ENCODE data around the gene SLC39A11. TPM values are rescaled to one million over a fixed set of nuclear protein-coding genes. Genes with fewer than 3 reads are reported as not detected.

SLC39A11 gene
- total RNA-seq, 1 donor from 2014 or later, result 16.3 TPM

DNA sequence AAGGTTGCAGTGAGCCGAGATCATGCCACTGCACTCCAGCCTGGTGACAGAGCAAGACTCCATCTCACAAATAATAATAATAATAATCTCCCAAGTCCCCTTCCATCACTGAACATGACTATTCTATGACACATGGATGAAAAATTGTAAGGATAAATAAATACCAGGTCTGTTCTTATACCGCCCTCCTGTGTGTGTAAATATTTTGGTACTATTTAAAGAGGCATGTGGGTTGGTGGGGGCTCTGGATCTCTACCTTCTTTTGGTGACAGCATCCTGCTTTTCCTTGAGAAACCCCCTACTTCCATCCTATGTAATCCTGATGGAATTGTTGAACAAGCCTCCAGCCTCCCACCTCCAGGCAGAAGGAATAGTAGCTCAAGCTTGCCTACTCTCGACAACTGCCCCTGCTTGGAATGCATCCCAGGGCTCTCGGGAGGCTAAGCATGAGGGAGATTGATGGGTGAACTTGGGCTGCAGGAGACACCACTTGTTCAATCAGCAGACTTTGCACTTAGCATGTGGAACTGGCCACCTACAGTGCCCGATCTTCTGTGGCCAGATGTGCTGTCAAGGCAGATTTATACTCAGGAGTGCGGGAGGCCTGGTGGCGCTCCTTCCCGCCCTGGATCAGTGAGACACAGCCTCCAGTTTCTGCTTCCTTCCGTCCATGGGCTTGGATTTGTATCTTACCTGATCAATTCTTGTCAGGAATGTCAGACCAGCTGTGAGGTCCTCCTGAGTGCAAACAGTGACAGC, 287.4 kb downstream of the SLC39A11 start:
- no peak for DNase-seq
- Mint-ChIP-seq H3K36me3 (ENCODE audit: unreplicated experiment) (peaks cover 21% of the 10 kb centered on the region), H3K4me1 (ENCODE audit: low read depth, unreplicated experiment) (no peaks in the 10 kb centered on the region), H3K27me3 (ENCODE audit: unreplicated experiment) (no peaks in the 10 kb centered on the region), H3K4me3 (ENCODE audit: unreplicated experiment) (no peak overlapping the region), H3K9me3 (ENCODE audit: unreplicated experiment) (peaks cover 6% of the 10 kb centered on the region), H3K27ac (ENCODE audit: unreplicated experiment) (no peak overlapping the region)
- TF ChIP-seq, protein P1, sequence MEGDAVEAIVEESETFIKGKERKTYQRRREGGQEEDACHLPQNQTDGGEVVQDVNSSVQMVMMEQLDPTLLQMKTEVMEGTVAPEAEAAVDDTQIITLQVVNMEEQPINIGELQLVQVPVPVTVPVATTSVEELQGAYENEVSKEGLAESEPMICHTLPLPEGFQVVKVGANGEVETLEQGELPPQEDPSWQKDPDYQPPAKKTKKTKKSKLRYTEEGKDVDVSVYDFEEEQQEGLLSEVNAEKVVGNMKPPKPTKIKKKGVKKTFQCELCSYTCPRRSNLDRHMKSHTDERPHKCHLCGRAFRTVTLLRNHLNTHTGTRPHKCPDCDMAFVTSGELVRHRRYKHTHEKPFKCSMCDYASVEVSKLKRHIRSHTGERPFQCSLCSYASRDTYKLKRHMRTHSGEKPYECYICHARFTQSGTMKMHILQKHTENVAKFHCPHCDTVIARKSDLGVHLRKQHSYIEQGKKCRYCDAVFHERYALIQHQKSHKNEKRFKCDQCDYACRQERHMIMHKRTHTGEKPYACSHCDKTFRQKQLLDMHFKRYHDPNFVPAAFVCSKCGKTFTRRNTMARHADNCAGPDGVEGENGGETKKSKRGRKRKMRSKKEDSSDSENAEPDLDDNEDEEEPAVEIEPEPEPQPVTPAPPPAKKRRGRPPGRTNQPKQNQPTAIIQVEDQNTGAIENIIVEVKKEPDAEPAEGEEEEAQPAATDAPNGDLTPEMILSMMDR (IDR thresholded peaks at IDR 0.05; ENCODE audit: partially characterized antibody, unreplicated experiment), result no peak

DNA sequence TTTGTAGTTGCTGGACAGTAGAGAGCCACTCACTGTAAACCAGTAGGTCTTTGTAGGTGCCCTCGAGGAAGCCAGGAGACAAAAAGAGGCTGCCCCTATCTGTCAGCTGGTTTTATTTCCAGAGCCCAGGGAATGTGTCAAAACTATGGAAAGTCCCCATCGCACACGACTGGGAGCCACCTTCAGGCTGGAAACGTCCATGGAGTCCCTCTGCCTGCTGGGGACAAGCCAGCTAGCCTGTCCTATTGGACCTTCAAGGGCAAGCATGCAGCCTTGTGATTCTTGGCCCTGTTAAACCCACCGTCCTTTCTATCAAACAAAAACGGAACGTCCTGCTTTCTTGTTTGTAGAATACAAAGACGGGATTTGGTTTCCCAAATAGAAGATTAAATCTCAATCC, 289.8 kb downstream of the SLC39A11 start:
- no peak overlapping the region for H3K4me3 Mint-ChIP-seq (ENCODE audit: unreplicated experiment)
- no peaks in the 10 kb centered on the region for H3K4me1 Mint-ChIP-seq (ENCODE audit: low read depth, unreplicated experiment)
- no peaks in the 10 kb centered on the region for H3K27me3 Mint-ChIP-seq (ENCODE audit: unreplicated experiment)
- TF ChIP-seq, protein P1 (IDR thresholded peaks at IDR 0.05; ENCODE audit: partially characterized antibody, unreplicated experiment), result no peak
- no peak for DNase-seq
- peaks cover 16% of the 10 kb centered on the region for H3K9me3 Mint-ChIP-seq (ENCODE audit: unreplicated experiment)
- H3K36me3 Mint-ChIP-seq (ENCODE audit: unreplicated experiment), result peaks cover 29% of the 10 kb centered on the region
- H3K27ac Mint-ChIP-seq (ENCODE audit: unreplicated experiment), result no peak overlapping the region

DNA sequence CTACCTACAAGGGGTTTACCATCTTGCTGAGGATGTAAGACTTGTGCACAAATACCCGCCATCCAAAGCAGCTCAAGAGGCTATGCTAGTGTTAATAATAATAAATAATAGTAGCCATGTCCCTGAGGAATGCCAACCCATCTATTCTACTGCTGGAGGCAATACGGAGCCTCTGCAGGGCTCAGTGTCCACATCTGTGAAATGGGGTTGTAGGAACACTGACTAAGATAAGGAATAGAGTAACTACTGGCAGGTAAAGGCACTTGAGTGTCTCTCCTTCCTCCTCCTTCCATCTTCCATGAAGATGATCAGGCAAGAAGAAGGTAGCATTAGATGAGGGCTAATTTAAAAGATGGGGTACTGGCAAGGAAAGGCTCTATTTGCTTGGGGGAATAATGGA, 295.3 kb downstream of the SLC39A11 start:
- TF ChIP-seq, protein P1 (IDR thresholded peaks at IDR 0.05; ENCODE audit: partially characterized antibody, unreplicated experiment), result no peak
- Mint-ChIP-seq H3K4me3 (ENCODE audit: unreplicated experiment) (no peak overlapping the region), H3K27me3 (ENCODE audit: unreplicated experiment) (no peaks in the 10 kb centered on the region), H3K4me1 (ENCODE audit: low read depth, unreplicated experiment) (no peaks in the 10 kb centered on the region), H3K36me3 (ENCODE audit: unreplicated experiment) (peaks cover 68% of the 10 kb centered on the region), H3K27ac (ENCODE audit: unreplicated experiment) (no peak overlapping the region), H3K9me3 (ENCODE audit: unreplicated experiment) (peaks cover 18% of the 10 kb centered on the region)
- DNase-seq, result no peak

DNA sequence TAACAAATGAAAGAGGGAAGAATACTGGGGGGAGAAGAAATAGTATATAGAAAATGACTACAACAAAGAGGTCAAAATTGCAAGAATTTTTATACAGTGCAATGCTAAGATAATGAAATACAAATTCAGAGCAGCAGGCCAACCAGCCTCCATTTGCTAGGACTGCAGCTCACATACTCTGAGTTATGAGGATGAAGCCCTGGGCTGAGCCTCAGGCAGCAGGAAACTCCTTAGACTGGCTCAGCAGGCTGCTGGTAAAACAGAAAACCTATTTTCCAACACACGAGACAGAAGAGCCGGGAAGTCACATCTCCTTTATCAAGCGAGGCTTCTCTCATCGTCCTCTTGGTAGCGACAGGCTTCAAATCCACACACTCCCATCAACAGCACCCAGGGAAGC, 296.5 kb downstream of the SLC39A11 start:
- H3K9me3 Mint-ChIP-seq (ENCODE audit: unreplicated experiment), result peaks cover 18% of the 10 kb centered on the region
- H3K27me3 Mint-ChIP-seq (ENCODE audit: unreplicated experiment), result peaks cover 2% of the 10 kb centered on the region
- DNase-seq, result no peak
- no peak overlapping the region for H3K4me3 Mint-ChIP-seq (ENCODE audit: unreplicated experiment)
- no peaks in the 10 kb centered on the region for H3K4me1 Mint-ChIP-seq (ENCODE audit: low read depth, unreplicated experiment)
- H3K27ac Mint-ChIP-seq (ENCODE audit: unreplicated experiment), result no peak overlapping the region
- H3K36me3 Mint-ChIP-seq (ENCODE audit: unreplicated experiment), result peaks cover 74% of the 10 kb centered on the region
- TF ChIP-seq, protein P1 (IDR thresholded peaks at IDR 0.05; ENCODE audit: partially characterized antibody, unreplicated experiment), result no peak

DNA sequence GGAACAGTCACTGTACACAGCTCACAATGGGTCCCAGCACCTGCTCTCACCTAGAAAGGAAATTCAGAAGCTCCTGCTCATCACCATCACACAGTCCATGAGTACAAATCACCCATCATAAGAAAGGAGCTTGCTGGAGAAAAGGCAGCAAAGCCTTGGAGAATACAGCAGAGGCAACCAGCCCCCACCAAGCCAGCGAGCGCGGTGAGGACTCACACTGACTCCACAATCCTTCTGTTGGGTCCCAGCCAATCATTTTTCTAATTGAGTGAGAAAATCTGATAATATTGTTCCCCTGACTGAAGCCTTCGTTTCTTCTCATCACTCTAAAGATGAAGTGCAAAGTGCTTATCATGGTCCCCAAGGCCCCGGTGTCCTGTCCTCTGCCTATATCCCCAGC, 298.3 kb downstream of the SLC39A11 start:
- H3K9me3 Mint-ChIP-seq (ENCODE audit: unreplicated experiment), result peaks cover 9% of the 10 kb centered on the region
- TF ChIP-seq, protein P1 (IDR thresholded peaks at IDR 0.05; ENCODE audit: partially characterized antibody, unreplicated experiment), result no peak
- H3K36me3 Mint-ChIP-seq (ENCODE audit: unreplicated experiment), result peaks cover 58% of the 10 kb centered on the region

More for the DNA sequence above, 298.3 kb downstream of the SLC39A11 start:
- Mint-ChIP-seq H3K27me3 (ENCODE audit: unreplicated experiment) (peaks cover 2% of the 10 kb centered on the region), H3K4me1 (ENCODE audit: low read depth, unreplicated experiment) (no peaks in the 10 kb centered on the region), H3K4me3 (ENCODE audit: unreplicated experiment) (no peak overlapping the region), H3K27ac (ENCODE audit: unreplicated experiment) (no peak overlapping the region)
- DNase-seq, result no peak
